ENCODE results near the gene PARP3. TPM values are rescaled to one million over a fixed set of nuclear protein-coding genes. Genes with fewer than 3 reads are reported as not detected.
"Not testable (repeated sequence)": the region's sequence is repeated elsewhere in the genome, so short reads cannot be mapped to it uniquely, and the experiment has no call there.

Gene PARP3
- total RNA-seq, 1 donor from 2014 or later: 20.6 TPM

- no peak for DNase-seq (ENCODE audit: extremely low spot score in 2 of 2)
- no peaks in the 10 kb centered on the region for H3K27me3 ChIP-seq
- TF ChIP-seq POLR2A (IDR thresholded peaks at IDR 0.05): no peak
- no peak overlapping the region for H3K4me3 ChIP-seq
- H3K4me1 ChIP-seq: no peaks in the 10 kb centered on the region
- no peaks in the 10 kb centered on the region for H3K36me3 ChIP-seq
- intact Hi-C loops (cut with DNase I): no loop called here
- no peak overlapping the region for H3K27ac ChIP-seq
- no peaks in the 10 kb centered on the region for H3K9me3 ChIP-seq
Measured at GRCh38 chr3:51897391-51897790, 44.8 kb upstream of the PARP3 start.

- DNase-seq (ENCODE audit: extremely low spot score in 2 of 2); H3K36me3 ChIP-seq; intact Hi-C loops (cut with DNase I); H3K27me3 ChIP-seq; H3K9me3 ChIP-seq; H3K4me1 ChIP-seq; H3K27ac ChIP-seq; H3K4me3 ChIP-seq: not testable (repeated sequence)
Measured at GRCh38 chr3:51900043-51900442, 42.1 kb upstream of the PARP3 start.

DNA sequence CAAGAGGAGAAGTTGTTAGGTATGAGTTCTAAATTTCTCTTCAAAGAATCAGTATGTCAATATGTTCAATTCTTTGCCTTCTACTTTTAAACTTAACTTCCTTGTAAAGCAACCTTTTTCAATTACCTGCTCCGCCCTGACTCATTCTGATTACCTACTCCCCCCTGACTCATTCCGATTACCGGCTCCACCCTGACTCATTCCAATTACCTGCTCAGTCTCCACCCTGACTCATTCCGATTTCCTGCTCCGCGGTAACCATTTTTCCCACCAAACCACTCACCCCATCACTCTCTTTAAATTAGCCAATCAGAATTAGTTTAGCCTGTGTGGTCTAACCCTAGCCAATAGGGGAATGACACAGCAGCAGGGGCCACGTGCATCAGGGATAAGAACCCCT is 39.8 kb upstream of the PARP3 start:
- H3K27ac ChIP-seq; H3K27me3 ChIP-seq; H3K4me3 ChIP-seq; intact Hi-C loops (cut with DNase I); H3K9me3 ChIP-seq; H3K36me3 ChIP-seq; DNase-seq (ENCODE audit: extremely low spot score in 2 of 2); H3K4me1 ChIP-seq: not testable (repeated sequence)

GRCh38 chr3:51904034-51904823 is 37.9 kb upstream of the PARP3 start:
- no peak overlapping the region for H3K4me3 ChIP-seq
- H3K27ac ChIP-seq: no peak overlapping the region
- TF ChIP-seq CTCF (IDR thresholded peaks at IDR 0.05) (no peak), POLR2A (IDR thresholded peaks at IDR 0.05) (no peak), POLR2AphosphoS5 (IDR thresholded peaks at IDR 0.05; ENCODE audit: insufficient read depth in 1 of 2, low read depth in 1 of 2) (no peak)
- H3K27me3 ChIP-seq: no peaks in the 10 kb centered on the region
- intact Hi-C loops (cut with DNase I): no loop called here
- H3K36me3 ChIP-seq: no peaks in the 10 kb centered on the region
- no peaks in the 10 kb centered on the region for H3K4me1 ChIP-seq
- no peak for DNase-seq (ENCODE audit: extremely low spot score in 2 of 2)
- no peaks in the 10 kb centered on the region for H3K9me3 ChIP-seq

DNA sequence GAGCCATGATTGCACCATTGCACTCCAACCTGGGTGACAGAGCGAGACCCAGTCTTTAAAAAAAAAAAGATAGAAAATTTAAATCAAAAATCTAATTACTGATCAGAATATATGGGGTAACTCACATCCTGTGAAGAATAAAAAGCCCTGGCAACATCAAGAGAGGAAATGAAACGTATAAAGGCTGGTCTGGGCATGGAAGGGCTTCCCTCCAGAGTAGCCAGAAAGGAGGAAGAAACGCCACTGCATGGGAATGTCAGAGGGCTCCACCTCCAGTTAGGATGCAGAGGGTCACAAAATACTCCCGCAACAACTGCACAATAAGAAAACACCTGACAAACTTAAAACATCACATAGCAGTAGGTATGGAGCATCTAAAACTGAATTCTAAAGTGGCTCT is 34.1 kb upstream of the PARP3 start:
- H3K9me3 ChIP-seq: no peaks in the 10 kb centered on the region
- no peaks in the 10 kb centered on the region for H3K4me1 ChIP-seq
- H3K36me3 ChIP-seq: no peaks in the 10 kb centered on the region
- H3K4me3 ChIP-seq: no peak overlapping the region
- no peak for TF ChIP-seq POLR2A (IDR thresholded peaks at IDR 0.05)
- no peak for TF ChIP-seq CTCF (IDR thresholded peaks at IDR 0.05)
- TF ChIP-seq POLR2AphosphoS5 (IDR thresholded peaks at IDR 0.05; ENCODE audit: insufficient read depth in 1 of 2, low read depth in 1 of 2): no peak
- intact Hi-C loops (cut with DNase I): no loop called here
- H3K27me3 ChIP-seq: no peaks in the 10 kb centered on the region
- H3K27ac ChIP-seq: no peak overlapping the region
- DNase-seq (ENCODE audit: extremely low spot score in 2 of 2): no peak

DNA sequence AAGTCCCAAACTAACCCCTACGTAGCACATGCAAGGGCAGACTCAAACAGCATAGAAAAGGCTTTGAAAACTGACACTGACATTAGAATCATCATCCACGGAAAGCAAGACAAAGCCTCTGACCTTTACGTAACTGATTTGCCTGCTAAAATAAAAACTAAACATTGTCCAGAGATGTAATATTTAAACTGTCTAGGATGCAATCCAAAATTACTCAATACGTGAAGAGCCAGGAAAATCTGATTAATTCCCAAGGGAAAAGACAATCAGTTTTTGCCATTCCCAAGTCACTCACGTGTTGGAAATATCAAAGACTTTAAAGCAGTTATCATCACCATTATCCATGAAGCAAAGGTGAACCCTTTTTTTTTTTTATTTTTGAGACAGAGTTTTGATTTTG is 25.7 kb upstream of the PARP3 start:
- Histone ChIP-seq H3K9me3 (no peaks in the 10 kb centered on the region), H3K27ac (no peak overlapping the region), H3K36me3 (no peaks in the 10 kb centered on the region), H3K4me3 (no peak overlapping the region), H3K27me3 (no peaks in the 10 kb centered on the region), H3K4me1 (no peaks in the 10 kb centered on the region)
- TF ChIP-seq POLR2A (IDR thresholded peaks at IDR 0.05) (no peak), POLR2AphosphoS5 (IDR thresholded peaks at IDR 0.05; ENCODE audit: insufficient read depth in 1 of 2, low read depth in 1 of 2) (no peak), CTCF (IDR thresholded peaks at IDR 0.05) (no peak)
- DNase-seq (ENCODE audit: extremely low spot score in 2 of 2): no peak
- intact Hi-C loops (cut with DNase I): no loop called here

All from vagina (tissue), 2 donors.